AG10803 (cell line): ENCODE measurements around the gene SPACDR.
A peak's percentile ranks its signal among the peaks of the same experiment; 100 is the strongest.
"Not testable (repeated sequence)": the region's sequence is repeated elsewhere in the genome, so short reads cannot be mapped to it uniquely, and the experiment has no call there.

ENCODE experiments used
- DNase-seq: peaks from one replicate; pipeline ENCODE4 v3.0.0; 2010; ENCODE audit warnings: low read depth
- H3K4me3 ChIP-seq: 2 replicates; pipeline ENCODE4 v1.5.1; 2011; ENCODE audit warnings: mild to moderate bottlenecking, low read length, control low read depth
- TF ChIP-seq, protein P1 (sequence below): conservative IDR thresholded peaks from 2 replicates; pipeline ENCODE4 v1.5.1; 2011; ENCODE audit warnings: mild to moderate bottlenecking, low read length, control low read depth, inconsistent platforms

Gene SPACDR

DNA sequence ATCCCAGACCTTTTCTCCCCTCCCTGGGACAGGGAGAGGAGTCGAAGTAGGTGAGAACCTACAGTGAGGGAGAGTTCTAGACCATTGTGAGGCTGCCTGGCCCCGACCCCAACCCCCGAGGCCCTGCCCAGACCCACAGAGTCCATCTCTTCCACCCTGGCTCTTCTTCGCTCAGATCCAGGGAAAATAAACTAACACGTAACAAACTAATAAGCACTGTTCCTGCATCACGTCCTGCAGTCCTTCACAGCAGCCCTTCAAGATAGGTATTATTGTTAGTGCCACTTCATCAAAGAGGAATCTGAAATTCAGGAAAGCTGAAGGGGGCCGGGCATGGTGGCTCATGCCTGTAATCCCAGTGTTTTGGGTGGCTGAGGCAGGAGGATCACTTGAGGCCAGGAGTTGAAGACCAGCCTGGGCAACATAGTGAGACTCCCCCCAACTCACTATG, at the start of gene SPACDR:
Gene SPACDR (minus strand): TSS at position 51 of the 451 bp plus-strand sequence. CDS start 235 bp downstream, outside the sequence.
- no peak for DNase-seq
- H3K4me3 ChIP-seq, result no peak within 1 kb of the TSS
- TF ChIP-seq, protein P1, sequence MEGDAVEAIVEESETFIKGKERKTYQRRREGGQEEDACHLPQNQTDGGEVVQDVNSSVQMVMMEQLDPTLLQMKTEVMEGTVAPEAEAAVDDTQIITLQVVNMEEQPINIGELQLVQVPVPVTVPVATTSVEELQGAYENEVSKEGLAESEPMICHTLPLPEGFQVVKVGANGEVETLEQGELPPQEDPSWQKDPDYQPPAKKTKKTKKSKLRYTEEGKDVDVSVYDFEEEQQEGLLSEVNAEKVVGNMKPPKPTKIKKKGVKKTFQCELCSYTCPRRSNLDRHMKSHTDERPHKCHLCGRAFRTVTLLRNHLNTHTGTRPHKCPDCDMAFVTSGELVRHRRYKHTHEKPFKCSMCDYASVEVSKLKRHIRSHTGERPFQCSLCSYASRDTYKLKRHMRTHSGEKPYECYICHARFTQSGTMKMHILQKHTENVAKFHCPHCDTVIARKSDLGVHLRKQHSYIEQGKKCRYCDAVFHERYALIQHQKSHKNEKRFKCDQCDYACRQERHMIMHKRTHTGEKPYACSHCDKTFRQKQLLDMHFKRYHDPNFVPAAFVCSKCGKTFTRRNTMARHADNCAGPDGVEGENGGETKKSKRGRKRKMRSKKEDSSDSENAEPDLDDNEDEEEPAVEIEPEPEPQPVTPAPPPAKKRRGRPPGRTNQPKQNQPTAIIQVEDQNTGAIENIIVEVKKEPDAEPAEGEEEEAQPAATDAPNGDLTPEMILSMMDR, result no peak

- H3K4me3 ChIP-seq, result no peak overlapping the region
- TF ChIP-seq, protein P1, result no peak
- no peak for DNase-seq
Measured at GRCh38 chr7:100513212-100513810, 49.3 kb upstream of the SPACDR start.

DNA sequence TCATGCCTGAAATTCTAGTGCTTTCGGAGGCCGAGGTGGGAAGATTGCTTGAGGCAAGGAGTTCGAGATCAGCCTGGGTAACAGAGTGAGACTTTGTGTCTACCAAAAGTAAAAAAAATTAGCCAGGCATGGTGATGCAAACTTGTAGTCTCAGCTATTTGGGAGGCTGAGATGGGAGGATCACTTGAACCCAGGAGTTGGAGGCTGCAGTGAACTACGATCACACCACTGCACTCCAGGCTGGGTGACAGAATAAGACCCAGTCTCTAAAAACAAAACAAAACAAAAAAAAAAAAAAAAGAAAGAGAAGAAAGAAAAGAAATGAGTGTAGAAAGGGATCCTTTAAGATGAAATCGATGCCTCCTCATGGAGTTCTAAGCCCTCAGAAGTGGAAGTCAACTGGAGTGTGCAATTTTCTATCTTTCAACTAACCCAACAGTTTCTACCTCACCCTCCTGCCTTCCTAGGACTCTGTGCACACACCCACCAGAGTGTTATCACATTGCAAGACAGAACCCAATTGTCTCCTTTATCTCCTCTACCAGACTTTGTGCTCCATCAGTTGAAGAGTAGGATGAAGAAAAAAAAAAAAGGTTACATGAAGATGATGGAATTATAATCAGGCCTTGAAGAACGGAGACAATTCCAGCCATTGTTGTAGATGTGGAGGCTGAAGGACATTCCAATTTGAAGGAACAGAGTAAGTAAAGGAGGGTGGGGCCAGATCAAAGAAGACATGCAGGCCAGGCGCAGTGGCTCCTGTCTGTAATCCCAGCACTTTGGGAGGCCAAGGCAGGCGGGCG, 46.6 kb upstream of the SPACDR start:
- DNase-seq, result no peak
- TF ChIP-seq, protein P1, result no peak

DNA sequence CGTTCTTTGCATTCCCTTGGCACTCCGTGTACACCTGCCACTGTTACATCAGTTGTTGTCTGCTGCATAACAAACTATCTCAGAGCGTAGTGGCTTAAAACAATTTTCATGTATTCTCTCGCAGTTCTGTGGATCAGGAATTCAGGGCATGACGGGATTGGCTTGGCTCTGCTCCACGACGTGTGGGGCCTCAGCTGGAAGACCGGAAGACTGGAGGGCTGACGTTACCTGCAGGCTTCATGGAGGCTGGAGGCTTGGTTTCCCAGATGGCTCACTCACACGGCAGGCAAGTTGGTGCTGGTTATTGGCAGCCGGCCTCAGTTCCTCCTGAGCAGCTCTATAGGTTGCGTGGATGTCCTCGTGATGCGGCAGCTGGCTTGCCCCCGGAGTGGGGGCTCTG, 45.2 kb upstream of the SPACDR start:
- TF ChIP-seq, protein P1, result no peak
- peak; percentile 88 for DNase-seq
- no peak overlapping the region for H3K4me3 ChIP-seq

More for the DNA sequence above, 46.6 kb upstream of the SPACDR start:
- no peak overlapping the region for H3K4me3 ChIP-seq

- DNase-seq, result no peak
- H3K4me3 ChIP-seq, result no peak overlapping the region
- TF ChIP-seq, protein P1, result no peak
Measured at GRCh38 chr7:100506356-100506923, 42.4 kb upstream of the SPACDR start.

DNA sequence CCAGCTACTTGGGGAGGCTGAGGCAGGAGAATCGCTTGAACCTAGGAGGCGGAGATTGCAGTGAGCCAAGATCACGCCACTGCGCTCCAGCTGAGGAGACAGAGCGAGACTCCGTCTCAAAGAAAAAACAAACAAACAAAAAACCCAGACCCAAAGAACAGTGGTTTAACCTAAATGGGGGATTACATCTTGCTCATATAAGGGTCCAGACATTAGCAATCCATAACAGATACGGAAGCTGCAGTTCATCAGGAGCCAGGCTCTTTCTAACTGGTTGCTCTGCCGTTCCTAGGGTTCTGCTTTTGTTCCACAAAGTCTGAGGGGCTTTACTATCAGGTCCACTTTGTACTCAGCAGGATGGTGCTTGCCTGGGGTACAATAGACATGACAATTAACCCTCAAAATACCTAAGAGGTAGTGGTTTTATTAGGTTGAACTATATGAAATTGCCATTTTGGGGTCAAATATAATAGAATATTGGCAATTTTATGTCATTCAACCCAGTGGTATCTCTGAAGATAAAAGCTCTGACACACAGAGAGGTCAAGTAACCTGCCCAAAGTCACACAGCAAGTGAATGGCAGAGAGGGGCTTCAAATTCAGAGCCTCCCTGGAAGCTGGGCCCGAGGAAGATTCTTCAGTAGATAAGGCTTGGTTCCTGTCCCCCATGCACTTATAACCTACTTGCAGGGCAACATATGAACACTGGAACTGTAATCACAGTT, 41.0 kb upstream of the SPACDR start:
- H3K4me3 ChIP-seq, result no peak overlapping the region
- DNase-seq, result no peak
- TF ChIP-seq, protein P1, result no peak

DNA sequence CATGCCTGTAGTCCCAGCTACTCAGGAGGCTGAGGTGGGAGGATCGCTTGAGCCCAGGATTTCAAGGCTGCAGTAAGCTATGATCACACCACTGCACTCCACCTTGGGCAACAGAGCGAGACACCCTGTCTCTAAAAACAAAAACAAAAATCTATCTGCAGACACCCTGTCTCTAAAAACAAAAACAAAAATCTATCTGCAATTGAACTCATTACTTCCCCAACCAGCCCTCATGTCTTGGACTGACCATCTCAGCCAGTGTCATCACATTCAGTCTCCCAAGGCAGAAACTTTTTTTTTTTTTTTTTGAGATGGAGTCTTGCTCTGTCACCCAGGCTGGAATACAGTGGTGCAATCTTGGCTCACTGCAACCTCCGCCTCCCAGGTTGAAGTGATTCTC, 40.0 kb upstream of the SPACDR start:
- not testable (repeated sequence) for DNase-seq, H3K4me3 ChIP-seq

DNA sequence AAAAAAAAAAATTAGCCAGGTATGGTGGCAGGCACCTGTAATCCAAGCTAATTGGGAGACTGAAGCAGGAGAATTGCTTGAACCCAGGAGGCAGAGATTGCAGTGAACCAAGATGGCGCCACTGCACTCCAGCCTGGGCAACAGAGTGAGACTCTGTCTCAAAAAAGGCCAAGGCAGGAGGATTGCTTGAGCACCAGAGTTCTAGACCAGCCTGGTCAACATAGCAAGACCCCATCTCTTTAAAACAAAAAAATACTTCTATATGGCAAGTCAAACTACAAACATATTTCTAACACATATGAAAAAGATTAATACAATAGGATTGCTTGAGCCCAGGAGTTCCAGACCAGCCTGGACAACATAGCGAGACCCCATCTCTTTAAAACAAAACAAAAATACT, 36.7 kb upstream of the SPACDR start:
- not testable (repeated sequence) for H3K4me3 ChIP-seq, DNase-seq
